HK-2 (cell line): ENCODE measurements around the gene EFNA2.

Source experiments
- DNase-seq: peaks from one replicate; pipeline ENCODE4 v3.0.0-alpha.2; 2018; ENCODE audit not compliant: unreplicated experiment

Gene EFNA2

DNA sequence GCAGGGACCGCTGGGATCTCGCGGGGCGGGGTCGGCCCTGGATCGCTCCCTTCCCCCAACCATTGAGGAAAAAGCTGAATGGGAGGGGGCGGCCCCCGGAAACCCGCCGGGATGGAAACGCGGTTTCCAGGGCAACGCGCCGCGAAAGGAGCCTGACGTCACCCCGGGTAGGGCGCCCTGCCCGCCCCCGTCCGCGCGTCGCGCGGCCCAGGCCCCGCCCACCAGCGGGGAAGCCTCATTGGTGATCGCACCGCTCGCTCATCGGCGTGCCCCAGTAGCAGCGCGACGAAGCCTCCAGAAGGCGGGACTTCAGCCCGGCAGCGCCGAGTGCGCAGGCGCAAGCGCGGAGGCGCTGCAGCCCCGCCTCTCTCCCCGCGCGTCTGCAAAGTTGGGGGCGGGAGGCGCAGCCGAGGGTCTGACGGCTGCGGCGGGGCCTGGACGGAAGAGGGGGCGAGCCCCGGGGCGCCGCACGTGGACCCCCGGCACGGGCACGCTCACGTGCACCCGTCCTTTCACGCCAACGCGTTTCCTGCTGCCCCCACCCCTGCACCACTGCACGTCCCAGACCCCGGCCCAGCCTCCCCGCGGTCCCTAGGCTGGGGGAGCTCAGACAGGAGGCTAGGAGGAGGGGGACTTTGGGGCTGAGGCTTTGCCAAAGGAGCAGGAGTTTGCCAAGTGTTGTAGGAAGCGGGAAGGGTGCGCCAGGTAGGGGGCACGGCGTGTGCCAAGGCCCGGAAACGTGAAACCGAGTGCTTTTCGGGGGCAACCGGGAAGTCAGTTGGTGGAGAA lies 24.7 kb upstream of the EFNA2 start:
- peak; percentile 97 for DNase-seq

DNA sequence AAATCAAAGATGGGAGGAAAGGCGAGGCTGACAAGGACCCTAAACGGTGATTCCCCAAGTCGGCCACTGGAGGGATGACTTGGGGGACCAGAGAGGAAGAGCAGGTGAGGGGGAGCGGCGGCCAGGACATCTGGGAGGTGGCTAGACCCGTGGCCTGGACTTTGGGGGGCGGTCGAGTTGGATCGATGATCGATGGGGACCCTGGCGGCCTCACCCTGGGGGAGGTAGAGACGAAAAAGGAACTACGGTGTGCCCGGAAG lies 24.2 kb upstream of the EFNA2 start:
- DNase-seq: peak; percentile 48

- peak; percentile 73 for DNase-seq
These were observed 23.7 kb upstream of the EFNA2 start for GRCh38 chr19:1261798-1262622.

DNA sequence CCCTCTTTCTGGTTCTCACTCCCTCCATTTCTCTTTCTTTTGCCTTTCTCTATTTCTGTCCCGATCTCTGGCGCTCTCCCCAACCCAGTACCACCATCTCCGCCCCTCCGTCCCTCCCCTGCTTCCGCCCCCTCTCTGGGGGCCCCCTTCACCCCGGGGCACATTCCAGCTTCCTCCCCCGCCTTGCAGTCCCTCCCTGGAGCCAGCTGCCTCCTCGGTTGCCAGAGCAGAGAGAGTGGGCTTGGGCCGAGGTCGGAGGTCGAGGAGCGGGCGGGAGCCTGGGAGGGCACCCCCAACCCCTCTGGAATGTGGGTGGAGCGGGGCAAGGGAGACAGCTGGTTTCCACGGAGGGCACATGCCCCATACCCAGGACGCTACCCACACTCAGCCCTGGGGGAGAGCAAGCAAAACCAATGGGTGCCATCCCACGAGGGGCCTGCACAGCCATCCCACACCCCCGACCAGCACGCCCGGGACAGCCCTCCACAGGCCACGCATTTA lies 23.0 kb upstream of the EFNA2 start:
- DNase-seq: peak; percentile 50

DNA sequence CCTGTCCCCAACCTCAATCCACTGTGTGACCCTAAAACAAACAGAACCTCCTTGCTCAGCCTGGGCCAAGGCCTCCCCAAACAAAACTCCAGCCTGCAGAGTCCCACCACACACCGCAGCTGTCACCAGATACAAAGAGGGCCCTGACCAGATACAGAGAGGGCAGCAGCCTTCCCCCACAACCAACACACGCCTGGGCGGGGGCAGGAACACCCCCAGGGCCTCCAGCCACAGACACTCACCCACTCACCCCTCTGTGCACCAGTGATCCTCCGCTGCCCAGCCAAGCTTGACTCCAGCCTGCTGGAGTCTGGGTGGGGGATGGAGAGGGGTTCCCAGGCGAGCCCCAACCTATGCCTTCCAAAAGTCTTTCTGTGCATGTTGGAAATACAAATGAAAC lies 22.5 kb upstream of the EFNA2 start:
- DNase-seq: peak; percentile 68

GRCh38 chr19:1264801-1265614 lies 20.7 kb upstream of the EFNA2 start:
- DNase-seq: peak; percentile 89

GRCh38 chr19:1265615-1266128 lies 20.0 kb upstream of the EFNA2 start:
- peak; percentile 79 for DNase-seq

DNA sequence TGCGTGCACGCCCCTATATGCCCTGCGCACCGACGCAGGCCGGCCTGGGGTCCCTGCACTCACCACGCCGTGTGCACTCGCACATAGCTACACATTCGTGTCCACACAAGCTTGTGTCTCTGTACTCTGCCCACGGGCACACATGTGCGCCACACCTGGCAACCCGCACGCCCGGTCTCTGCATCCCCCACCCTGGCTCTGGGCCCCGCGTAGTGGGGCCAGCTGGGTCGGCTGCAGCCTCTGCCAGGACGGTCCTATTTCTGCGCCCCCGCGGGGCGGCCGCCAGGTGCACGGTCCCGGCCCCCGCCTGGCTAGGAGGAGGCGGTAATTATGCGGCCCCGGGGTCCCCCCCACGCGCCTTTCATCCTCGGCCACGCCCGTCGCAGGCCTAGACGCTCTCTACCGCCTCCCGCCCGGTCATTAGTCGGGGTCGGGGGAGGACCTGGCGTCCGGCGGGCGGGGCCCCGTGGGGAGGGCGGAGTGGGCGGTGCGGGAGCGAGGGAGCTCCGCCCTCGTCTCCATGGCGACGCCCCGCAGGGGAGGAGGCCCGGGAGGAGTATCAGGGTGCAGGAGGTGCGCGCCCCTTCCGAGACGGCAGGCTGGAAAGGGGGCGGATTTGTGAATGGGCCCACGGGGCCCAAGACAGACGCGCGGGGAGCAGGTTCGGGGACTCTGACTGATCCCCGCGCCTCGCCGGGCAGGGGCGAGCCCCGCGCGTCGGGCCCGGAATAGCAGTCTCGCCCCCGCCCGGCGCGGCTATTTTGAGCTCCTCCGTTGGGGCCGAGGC lies 19.4 kb upstream of the EFNA2 start:
- peak; percentile 88 for DNase-seq

- DNase-seq: peak; percentile 83
These were observed 18.7 kb upstream of the EFNA2 start for GRCh38 chr19:1266916-1267476.

DNA sequence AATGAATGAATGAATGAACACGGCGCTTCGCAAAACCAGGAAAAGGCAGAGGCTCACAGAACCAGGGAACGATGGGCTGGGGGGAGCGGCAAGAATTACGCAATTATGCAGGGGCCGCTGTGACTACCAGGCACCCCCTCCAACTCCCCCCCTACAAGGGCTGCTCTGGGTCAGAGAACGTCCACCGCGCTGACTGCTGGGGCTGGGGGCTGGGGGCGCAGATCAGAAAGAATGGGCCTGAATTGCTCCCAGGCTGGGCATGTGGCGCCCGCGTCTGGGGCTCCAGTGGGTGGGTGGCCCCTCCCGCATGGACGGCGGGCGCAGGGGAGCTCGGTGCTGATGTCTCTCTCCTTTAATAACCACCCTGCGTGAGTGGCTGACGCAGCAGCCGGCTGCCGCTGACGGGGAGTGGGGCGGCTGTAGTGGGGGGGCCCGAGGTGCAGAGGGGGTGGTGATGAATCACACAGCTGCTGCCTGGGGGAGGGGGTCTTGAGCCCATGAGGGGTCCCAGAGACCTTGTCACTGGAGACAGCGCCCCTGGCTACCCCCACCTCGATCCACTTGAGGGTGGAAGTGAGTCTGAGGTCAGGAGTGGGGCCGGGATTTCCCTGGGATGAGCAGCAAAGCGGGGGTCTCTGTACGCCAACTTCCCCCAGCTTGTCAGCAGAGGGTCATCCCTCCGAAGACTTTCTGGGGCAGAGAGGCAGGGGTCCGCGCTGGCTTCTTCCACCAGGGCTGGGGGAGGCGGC lies 18.0 kb upstream of the EFNA2 start:
- DNase-seq: no peak

GRCh38 chr19:1268226-1269064 lies 17.2 kb upstream of the EFNA2 start:
- DNase-seq: no peak

DNA sequence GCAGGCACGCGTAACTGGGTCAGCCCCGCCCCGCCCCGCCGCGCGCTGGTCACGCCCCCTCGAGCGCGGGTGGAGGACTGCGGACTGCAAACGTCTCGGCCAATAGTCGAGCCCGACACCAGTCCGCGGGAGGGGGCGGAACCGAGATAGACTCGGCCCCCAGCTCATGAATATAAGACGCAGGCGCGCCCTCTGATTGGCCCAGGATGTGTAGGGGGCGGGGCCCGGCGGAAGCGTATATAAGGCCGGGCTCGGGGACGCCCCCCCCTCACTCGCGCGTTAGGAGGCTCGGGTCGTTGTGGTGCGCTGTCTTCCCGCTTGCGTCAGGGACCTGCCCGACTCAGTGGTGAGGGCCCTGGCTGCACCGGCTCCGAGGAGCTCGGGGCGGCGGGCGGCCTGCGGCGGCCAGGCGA lies 16.6 kb upstream of the EFNA2 start, which contains the start of gene CIRBP:
TSS of gene CIRBP (plus strand) at position 268 of the 413 bp plus-strand sequence. CDS start 1,602 bp downstream, outside the sequence.
- DNase-seq: peak; percentile 99

- peak; percentile 84 for DNase-seq
These were observed 16.0 kb upstream of the EFNA2 start for GRCh38 chr19:1269478-1270212.

- DNase-seq: no peak
These were observed 15.3 kb upstream of the EFNA2 start for GRCh38 chr19:1270213-1270853.

DNA sequence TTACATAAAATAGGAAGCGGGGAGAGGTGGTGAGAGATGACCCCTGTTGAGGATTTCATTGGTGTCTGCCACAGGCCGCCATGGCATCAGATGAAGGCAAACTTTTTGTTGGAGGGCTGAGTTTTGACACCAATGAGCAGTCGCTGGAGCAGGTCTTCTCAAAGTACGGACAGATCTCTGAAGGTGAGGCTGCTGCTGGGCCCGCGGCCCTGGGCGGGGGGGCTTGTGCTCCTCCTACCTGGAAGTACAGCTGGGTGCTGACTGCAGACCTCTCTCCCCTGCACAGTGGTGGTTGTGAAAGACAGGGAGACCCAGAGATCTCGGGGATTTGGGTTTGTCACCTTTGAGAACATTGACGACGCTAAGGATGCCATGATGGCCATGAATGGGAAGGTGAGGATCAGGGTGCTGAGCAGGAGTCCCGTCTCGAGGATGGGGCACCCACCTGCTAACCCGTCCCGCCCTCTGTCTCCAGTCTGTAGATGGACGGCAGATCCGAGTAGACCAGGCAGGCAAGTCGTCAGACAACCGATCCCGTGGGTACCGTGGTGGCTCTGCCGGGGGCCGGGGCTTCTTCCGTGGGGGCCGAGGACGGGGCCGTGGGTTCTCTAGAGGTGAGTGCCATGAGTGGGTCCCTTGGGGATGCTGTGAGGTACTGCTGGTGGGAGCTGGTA lies 14.7 kb upstream of the EFNA2 start:
- DNase-seq: no peak

DNA sequence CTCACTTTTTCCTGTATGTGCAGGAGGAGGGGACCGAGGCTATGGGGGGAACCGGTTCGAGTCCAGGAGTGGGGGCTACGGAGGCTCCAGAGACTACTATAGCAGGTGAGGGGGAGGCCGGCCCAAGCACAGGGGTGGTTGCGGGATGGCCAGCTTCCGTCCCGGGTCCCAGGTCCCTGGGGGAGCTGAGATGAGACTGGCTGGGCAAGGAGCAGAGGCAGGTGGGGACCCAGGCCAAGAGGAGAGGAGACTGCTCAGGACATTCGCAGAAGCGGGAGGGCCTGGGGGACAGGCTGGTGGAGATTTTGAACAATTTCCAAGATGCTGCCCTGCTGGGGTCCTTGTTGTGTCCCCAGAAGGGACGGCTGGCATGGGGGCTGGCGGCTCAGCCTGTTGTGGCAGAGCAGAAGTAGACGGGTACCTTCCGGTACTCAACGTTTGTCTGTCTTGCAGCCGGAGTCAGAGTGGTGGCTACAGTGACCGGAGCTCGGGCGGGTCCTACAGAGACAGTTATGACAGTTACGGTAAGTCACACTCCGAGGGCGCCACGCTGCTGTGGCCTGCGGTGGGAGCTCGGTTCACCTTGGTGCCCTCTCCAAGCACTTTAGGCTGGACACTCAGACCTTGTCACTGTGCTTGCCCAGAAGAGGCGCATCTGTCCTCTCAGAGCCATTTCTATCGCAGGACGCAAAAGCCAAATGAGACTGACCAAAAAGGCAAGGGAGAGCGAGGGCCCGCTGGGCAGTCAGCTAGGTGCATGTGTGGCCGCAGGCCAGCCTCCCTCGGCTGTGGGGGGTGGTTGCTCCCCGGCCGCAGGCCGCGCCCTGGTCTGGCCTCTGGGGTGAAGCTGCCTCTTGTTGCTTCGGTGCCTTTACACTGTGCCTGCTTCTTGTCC lies 13.9 kb upstream of the EFNA2 start:
- no peak for DNase-seq
